OCI-LY7 (cell line): ENCODE measurements around the gene TMEM51.

Experiments used
- CTCF ChIP-seq: fragments of 200-600 bp; sonication (generic); conservative IDR thresholded peaks from 2 replicates; pipeline ENCODE4 v1.5.1; 2014; ENCODE audit warnings: mild to moderate bottlenecking, antibody characterized with exemption, low read length, moderate library complexity, mixed read lengths
- EZH2phosphoT487 ChIP-seq: fragments of 200-600 bp; sonication (generic); IDR thresholded peaks from 2 replicates; pipeline ENCODE4 v1.6.1; 2018; ENCODE audit warnings: low read depth, borderline replicate concordance, mild to moderate bottlenecking, mixed run types, antibody characterized with exemption, low read length, moderate library complexity, mixed read lengths

DNA sequence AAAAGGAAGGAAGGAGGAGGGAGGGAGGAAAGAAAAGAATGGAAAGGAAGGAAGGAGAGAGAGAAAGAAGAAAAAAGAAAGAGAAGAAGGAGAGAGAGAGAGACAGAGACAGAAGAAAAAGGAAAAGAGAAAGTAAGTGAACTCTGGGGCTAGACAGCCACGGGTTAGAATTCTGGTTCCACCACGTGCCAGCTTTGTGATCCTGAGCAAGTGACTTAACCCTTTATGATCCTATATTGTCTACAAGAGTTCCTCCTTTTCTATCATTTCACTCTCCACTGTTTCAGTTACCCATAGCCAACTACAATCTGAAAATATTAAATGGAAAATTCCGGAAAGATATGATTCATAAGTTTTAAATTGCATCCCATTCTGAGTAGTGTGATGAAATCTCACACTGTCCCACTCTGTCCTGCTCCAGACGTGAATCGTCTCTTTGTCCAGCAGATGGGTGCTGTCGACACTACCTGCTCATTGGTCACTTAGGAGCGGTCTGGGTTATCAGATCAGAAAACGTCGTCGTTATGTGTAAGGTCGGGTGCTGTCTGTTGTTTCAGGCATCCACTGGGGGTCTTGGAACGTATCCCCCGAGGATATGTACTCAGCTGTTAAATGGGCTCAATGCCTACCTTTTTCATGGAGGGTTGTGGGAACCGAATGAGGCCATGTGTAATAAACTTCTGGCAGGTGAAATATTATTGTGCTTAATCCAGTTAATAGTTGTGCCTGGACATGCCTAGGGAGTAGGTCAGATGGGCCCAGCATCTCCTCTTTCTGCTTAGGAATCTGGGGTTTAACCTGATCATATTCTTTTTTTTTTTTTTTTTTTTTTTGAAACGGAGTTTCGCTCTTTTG lies 19.1 kb downstream of the TMEM51 start:
- TF ChIP-seq CTCF (no peak), EZH2phosphoT487 (no peak)
